CD4-positive, alpha-beta memory T cell (primary cell): Measurements from ENCODE around the gene SEC16A. TPM values are rescaled to one million over a fixed set of nuclear protein-coding genes. Genes with fewer than 3 reads are reported as not detected.

Experiments
- CTCF ChIA-PET: fragments of 350-600 bp; sonication (Branson Sonifier 250); formaldehyde crosslinking; loops from one replicate; lab custom pipeline; 2021; ENCODE audit warnings: inconsistent platforms; ENCODE audit not compliant: partially characterized antibody; lab: Charles Lee
- POLR2A ChIA-PET: fragments of 350-600 bp; sonication (Branson Sonifier 250); formaldehyde crosslinking; loops from one replicate; lab custom pipeline; 2021; ENCODE audit not compliant: partially characterized antibody; lab: Charles Lee
- DNase-seq, 5 donors: peaks; one replicate each; pipeline versions ENCODE4 v3.0.0 to v3.0.0-alpha.2; 2020 to 2022; ENCODE audit warnings: mixed read lengths in 1 of 5
- H3K27ac ChIP-seq: one replicate; pipeline ENCODE4 v1.7.0; 2013; ENCODE audit warnings: low read depth, low read length
- H3K27me3 ChIP-seq: 2 replicates; pipeline ENCODE4 v1.7.0; 2013; ENCODE audit warnings: mild to moderate bottlenecking, low read length, moderate library complexity; ENCODE audit not compliant: insufficient read depth
- H3K36me3 ChIP-seq: 2 replicates; pipeline ENCODE4 v1.7.0; 2013; ENCODE audit warnings: mild to moderate bottlenecking, low read length, moderate library complexity; ENCODE audit not compliant: insufficient read depth
- H3K4me1 ChIP-seq: 2 replicates; pipeline ENCODE4 v1.7.0; 2013; ENCODE audit warnings: mild to moderate bottlenecking, low read length, moderate library complexity; ENCODE audit not compliant: insufficient read depth
- H3K4me3 ChIP-seq, 2 donors: one replicate each; pipeline ENCODE4 v1.7.0; 2013; ENCODE audit warnings: low read length in 2 of 2, mild to moderate bottlenecking in 1 of 2
- H3K9me3 ChIP-seq, 2 donors: one replicate each; pipeline ENCODE4 v1.7.0; 2013; ENCODE audit warnings: low read length in 2 of 2, control low read depth in 1 of 2; ENCODE audit not compliant: control insufficient read depth in 1 of 2
- H3K27ac Mint-ChIP-seq, 7 donors: one replicate each; pipeline ENCODE4 v1.8.0; 2020 to 2021; ENCODE audit warnings: mixed read lengths in 7 of 7, mild to moderate bottlenecking in 6 of 7, inconsistent platforms in 3 of 7, moderate library complexity in 3 of 7
- H3K27me3 Mint-ChIP-seq, 2 donors: one replicate each; pipeline ENCODE4 v1.8.0; 2020 to 2021; ENCODE audit warnings: mixed read lengths in 2 of 2
- H3K36me3 Mint-ChIP-seq, 2 donors: one replicate each; pipeline ENCODE4 v1.8.0; 2020 to 2021; ENCODE audit warnings: mixed read lengths in 2 of 2, inconsistent platforms in 1 of 2, mild to moderate bottlenecking in 1 of 2
- H3K4me1 Mint-ChIP-seq, 4 donors: one replicate each; pipeline ENCODE4 v1.8.0; 2020 to 2021; ENCODE audit warnings: mixed read lengths in 4 of 4, mild to moderate bottlenecking in 1 of 4
- H3K4me3 Mint-ChIP-seq, 8 donors: one replicate each; pipeline ENCODE4 v1.8.0; 2020 to 2021; ENCODE audit warnings: mixed read lengths in 8 of 8, mild to moderate bottlenecking in 7 of 8, moderate library complexity in 6 of 8, inconsistent platforms in 3 of 8
- H3K9me3 Mint-ChIP-seq, 8 donors: one replicate each; pipeline ENCODE4 v1.8.0; 2020 to 2021; ENCODE audit warnings: mixed read lengths in 8 of 8, mild to moderate bottlenecking in 5 of 8, inconsistent platforms in 3 of 8, moderate library complexity in 1 of 8
- intact Hi-C: fragments of 100-400 bp; cut with micrococcal nuclease; formaldehyde crosslinking; loops from one replicate; pipeline ENCODE4 v1.15.1; 2023
- polyA plus RNA-seq, 2 donors: library from polyadenylated mRNA; unstranded; fragments of 300-500 nt; fragmentation: Illumina TruSeq; gene quantifications; one replicate each; pipeline ENCODE4 v1.2.3, GENCODE V29; 2021
- total RNA-seq, 2 experiments: library from RNA; stranded (reverse); gene quantifications; one replicate each; pipeline ENCODE4 v1.2.3, GENCODE V29; 2021

The SEC16A gene
- total and polyA plus RNA-seq, 4 experiments from 2014 or later: 6.6 to 87.7 (median 61.1) TPM

- CTCF ChIA-PET: interaction anchor here (1.5 kb wide), 1 partner anchor 10 kb away, joined by 5 read pairs; no protein-coding TSS in a partner anchor
Observed at GRCh38 chr9:136528716-136529341, 46.0 kb upstream of the SEC16A start.

GRCh38 chr9:136527721-136528710 is 45.2 kb upstream of the SEC16A start:
- intact Hi-C loops: no loop called here
- no peaks in the 10 kb centered on the region for H3K36me3 Mint-ChIP-seq
- Histone ChIP-seq H3K27me3 (no peaks in the 10 kb centered on the region), H3K27ac (no peak overlapping the region), H3K4me1 (peaks cover 47% of the 10 kb centered on the region), H3K4me3 (no peak overlapping the region), H3K9me3 (no peaks in the 10 kb centered on the region), H3K36me3 (no peaks in the 10 kb centered on the region)
- peaks cover 6 to 28% (median 13%) of the 10 kb centered on the region in 4 donors for H3K4me1 Mint-ChIP-seq
- no peak overlapping the region for H3K4me3 Mint-ChIP-seq
- POLR2A ChIA-PET: interaction anchor here (3.9 kb wide), 1 partner anchor 11 kb away, joined by 20 read pairs; no protein-coding TSS in a partner anchor
- peak overlapping the region in 3 of 7 donors; percentile 36 to 78 (median 42) for H3K27ac Mint-ChIP-seq
- no peaks in the 10 kb centered on the region for H3K27me3 Mint-ChIP-seq
- no peak for DNase-seq
- CTCF ChIA-PET: no interaction called here
- H3K9me3 Mint-ChIP-seq: no peaks in the 10 kb centered on the region

More at GRCh38 chr9:136528716-136529341, 46.0 kb upstream of the SEC16A start:
- peaks cover 9 to 36% (median 19%) of the 10 kb centered on the region in 4 donors for H3K4me1 Mint-ChIP-seq
- peak overlapping the region; percentile 21 for H3K27ac ChIP-seq
- peak overlapping the region in 1 of 7 donors; percentile 78 for H3K27ac Mint-ChIP-seq
- POLR2A ChIA-PET: interaction anchor here (3.9 kb wide), 1 partner anchor 11 kb away, joined by 20 read pairs; no protein-coding TSS in a partner anchor
- no peaks in the 10 kb centered on the region for H3K36me3 Mint-ChIP-seq
- intact Hi-C loops: no loop called here
- no peaks in the 10 kb centered on the region for H3K27me3 ChIP-seq
- H3K4me3 ChIP-seq: no peak overlapping the region
- H3K9me3 Mint-ChIP-seq: no peaks in the 10 kb centered on the region
- DNase-seq: no peak
- H3K4me1 ChIP-seq: peaks cover 55% of the 10 kb centered on the region
- no peaks in the 10 kb centered on the region for H3K9me3 ChIP-seq
- no peaks in the 10 kb centered on the region for H3K27me3 Mint-ChIP-seq
- H3K4me3 Mint-ChIP-seq: no peak overlapping the region
- H3K36me3 ChIP-seq: no peaks in the 10 kb centered on the region

DNA sequence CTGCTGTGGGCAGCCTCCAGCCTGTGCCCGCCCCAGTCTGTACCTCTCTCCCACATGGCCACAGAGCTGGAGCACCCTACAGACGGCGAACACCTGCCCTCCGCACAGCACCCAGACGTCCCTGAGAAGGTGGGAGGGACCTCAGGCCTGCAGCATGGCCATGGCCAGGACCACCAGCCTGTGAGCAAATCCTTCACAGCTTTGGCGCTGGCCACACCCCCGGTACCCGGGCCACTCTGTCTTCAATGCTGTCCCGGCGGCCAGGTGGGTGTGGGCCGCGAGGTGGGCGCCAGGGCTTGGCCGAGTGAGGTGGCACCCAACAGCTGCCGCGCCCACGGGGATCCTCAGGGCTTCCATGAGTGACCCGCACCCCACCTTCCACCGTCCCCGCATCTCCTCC is 44.3 kb upstream of the SEC16A start:
- DNase-seq: no peak
- peaks cover 38% of the 10 kb centered on the region for H3K4me1 ChIP-seq
- H3K4me3 ChIP-seq: no peak overlapping the region
- POLR2A ChIA-PET: interaction anchor here (3.9 kb wide), 1 partner anchor 12 kb away, joined by 20 read pairs; no protein-coding TSS in a partner anchor
- H3K27me3 Mint-ChIP-seq: no peaks in the 10 kb centered on the region
- peaks cover 2 to 19% (median 7%) of the 10 kb centered on the region in 4 donors for H3K4me1 Mint-ChIP-seq
- no peak overlapping the region for H3K27ac ChIP-seq
- no peaks in the 10 kb centered on the region for H3K27me3 ChIP-seq
- H3K36me3 ChIP-seq: no peaks in the 10 kb centered on the region
- no peaks in the 10 kb centered on the region for H3K9me3 ChIP-seq
- CTCF ChIA-PET: no interaction called here
- H3K36me3 Mint-ChIP-seq: no peaks in the 10 kb centered on the region
- H3K27ac Mint-ChIP-seq: no peak overlapping the region
- no peak overlapping the region for H3K4me3 Mint-ChIP-seq
- intact Hi-C loops: no loop called here
- H3K9me3 Mint-ChIP-seq: no peaks in the 10 kb centered on the region

DNA sequence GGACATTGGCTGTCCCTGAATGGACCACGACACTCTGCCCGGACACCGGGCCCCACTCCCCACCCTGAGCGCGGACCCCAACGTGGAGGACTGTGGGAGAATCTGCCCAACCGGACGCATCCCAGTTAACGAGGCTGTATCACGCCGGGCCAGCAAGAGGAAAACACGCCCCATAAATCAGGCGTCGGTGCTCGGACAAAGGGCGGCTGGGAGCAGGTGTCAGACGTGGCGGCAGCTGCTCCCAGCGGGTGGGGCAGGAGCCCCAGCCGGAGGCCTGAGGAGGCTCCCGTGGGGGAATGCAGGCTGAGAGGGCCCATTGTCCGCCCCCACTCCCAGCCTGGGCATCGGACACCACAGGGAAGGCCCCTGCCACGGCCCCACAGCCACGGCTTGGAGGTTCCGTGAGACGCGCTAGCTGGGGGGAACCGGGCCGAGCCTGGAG is 43.8 kb upstream of the SEC16A start:
- Mint-ChIP-seq H3K27ac (no peak overlapping the region), H3K4me1 (peaks cover 2 to 17% (median 6%) of the 10 kb centered on the region in 4 donors), H3K36me3 (no peaks in the 10 kb centered on the region), H3K27me3 (no peaks in the 10 kb centered on the region), H3K9me3 (no peaks in the 10 kb centered on the region), H3K4me3 (peak overlapping the region in 1 of 8 donors; percentile 39)
- H3K36me3 ChIP-seq: no peaks in the 10 kb centered on the region
- no peak overlapping the region for H3K4me3 ChIP-seq
- CTCF ChIA-PET: no interaction called here
- DNase-seq: no peak
- no peak overlapping the region for H3K27ac ChIP-seq
- no peaks in the 10 kb centered on the region for H3K27me3 ChIP-seq
- POLR2A ChIA-PET: no interaction called here
- H3K4me1 ChIP-seq: peaks cover 33% of the 10 kb centered on the region
- intact Hi-C loops: no loop called here
- H3K9me3 ChIP-seq: no peaks in the 10 kb centered on the region

- no peak overlapping the region for H3K4me3 ChIP-seq
- no peak overlapping the region for H3K27ac Mint-ChIP-seq
- no peak overlapping the region for H3K27ac ChIP-seq
- intact Hi-C loops: no loop called here
- H3K36me3 ChIP-seq: no peaks in the 10 kb centered on the region
- peaks cover 0 to 13% (median 3%) of the 10 kb centered on the region in 4 donors for H3K4me1 Mint-ChIP-seq
- H3K36me3 Mint-ChIP-seq: no peaks in the 10 kb centered on the region
- no peak for DNase-seq
- H3K27me3 ChIP-seq: no peaks in the 10 kb centered on the region
- H3K27me3 Mint-ChIP-seq: no peaks in the 10 kb centered on the region
- no peaks in the 10 kb centered on the region for H3K9me3 Mint-ChIP-seq
- H3K4me3 Mint-ChIP-seq: no peak overlapping the region
- H3K9me3 ChIP-seq: no peaks in the 10 kb centered on the region
- ChIA-PET CTCF (no interaction called here), POLR2A (no interaction called here)
- H3K4me1 ChIP-seq: peaks cover 26% of the 10 kb centered on the region
Observed at GRCh38 chr9:136525841-136526499, 43.1 kb upstream of the SEC16A start.

DNA sequence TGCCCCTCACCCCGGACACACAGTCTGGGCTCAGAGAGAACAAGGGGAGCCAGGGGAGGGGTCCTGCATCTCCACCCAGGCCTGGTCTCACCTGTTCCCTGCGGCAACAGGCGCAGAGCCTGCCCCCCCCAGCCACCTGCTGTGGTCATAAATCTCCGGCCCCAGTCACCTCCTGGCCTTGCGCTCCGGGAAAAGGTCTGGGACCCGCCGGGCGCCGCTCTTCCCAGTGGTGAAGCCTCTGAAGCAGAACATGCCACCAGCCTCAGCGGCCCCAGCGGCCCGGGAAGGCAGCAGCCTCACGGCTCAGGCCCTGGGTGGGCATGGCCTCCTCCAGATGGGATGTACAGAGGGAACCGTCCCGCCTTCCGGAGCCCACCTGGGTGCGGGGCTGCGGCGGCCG is 42.4 kb upstream of the SEC16A start:
- ChIA-PET POLR2A (interaction anchor here (1.5 kb wide), 1 partner anchor 14 kb away, joined by 3 read pairs; no protein-coding TSS in a partner anchor), CTCF (no interaction called here)
- no peaks in the 10 kb centered on the region for H3K9me3 Mint-ChIP-seq
- H3K27me3 ChIP-seq: no peaks in the 10 kb centered on the region
- no peak overlapping the region for H3K4me3 ChIP-seq
- no peaks in the 10 kb centered on the region for H3K9me3 ChIP-seq
- peaks cover 0 to under 1% of the 10 kb centered on the region in 2 donors for H3K36me3 Mint-ChIP-seq
- H3K36me3 ChIP-seq: no peaks in the 10 kb centered on the region
- no peak overlapping the region for H3K27ac ChIP-seq
- H3K27ac Mint-ChIP-seq: no peak overlapping the region
- intact Hi-C loops: no loop called here
- H3K4me1 Mint-ChIP-seq: peaks cover 0 to 5% (median 1%) of the 10 kb centered on the region in 4 donors
- H3K4me1 ChIP-seq: peaks cover 19% of the 10 kb centered on the region
- no peaks in the 10 kb centered on the region for H3K27me3 Mint-ChIP-seq
- no peak for DNase-seq
- H3K4me3 Mint-ChIP-seq: no peak overlapping the region
